Progenitor cell of endocrine pancreas (in vitro differentiated cells): ENCODE data around the gene TRMT11. TPM values are rescaled to one million over a fixed set of nuclear protein-coding genes. Genes with fewer than 3 reads are reported as not detected.

ENCODE experiments used
- DNase-seq: peaks from one replicate; pipeline ENCODE4 v3.0.0; 2021; ENCODE audit warnings: low spot score; ENCODE audit not compliant: unreplicated experiment
- H3K27ac Mint-ChIP-seq: 2 replicates; pipeline ENCODE4 v1.8.0; 2021; ENCODE audit warnings: mild to moderate bottlenecking, moderate library complexity, mixed read lengths
- H3K27me3 Mint-ChIP-seq: 2 replicates; pipeline ENCODE4 v1.8.0; 2021; ENCODE audit warnings: mixed read lengths
- H3K36me3 Mint-ChIP-seq: 2 replicates; pipeline ENCODE4 v1.8.0; 2022; ENCODE audit warnings: mixed read lengths; ENCODE audit not compliant: insufficient read depth
- H3K4me1 Mint-ChIP-seq: 2 replicates; pipeline ENCODE4 v1.8.0; 2021; ENCODE audit warnings: low read depth, mixed read lengths
- H3K4me3 Mint-ChIP-seq: 2 replicates; pipeline ENCODE4 v1.8.0; 2021; ENCODE audit warnings: low read depth, mild to moderate bottlenecking, moderate library complexity, mixed read lengths
- H3K9me3 Mint-ChIP-seq: 2 replicates; pipeline ENCODE4 v1.8.0; 2021; ENCODE audit warnings: low read depth, mixed read lengths
- CTCF ChIP-seq: fragments of 200-600 bp; sonication (generic); IDR thresholded peaks from one replicate; pipeline ENCODE4 v1.5.0; 2021; ENCODE audit warnings: antibody characterized with exemption, mild to moderate bottlenecking; ENCODE audit not compliant: unreplicated experiment
- total RNA-seq: library from RNA; stranded (reverse); gene quantifications from 2 replicates; pipeline ENCODE4 v1.2.1, GENCODE V29; 2021

TRMT11 gene
- total RNA-seq, 1 donor from 2014 or later, result 25.1 TPM

- peaks cover 5% of the 10 kb centered on the region for H3K36me3 Mint-ChIP-seq
- no peak for TF ChIP-seq CTCF
- no peak overlapping the region for H3K4me3 Mint-ChIP-seq
- H3K9me3 Mint-ChIP-seq, result no peaks in the 10 kb centered on the region
- peaks cover 6% of the 10 kb centered on the region for H3K4me1 Mint-ChIP-seq
- H3K27ac Mint-ChIP-seq, result no peak overlapping the region
- DNase-seq, result no peak
- H3K27me3 Mint-ChIP-seq, result no peaks in the 10 kb centered on the region
Observed at GRCh38 chr6:126076992-126077664, 90.8 kb downstream of the TRMT11 start.

GRCh38 chr6:126077810-126078776 is 91.8 kb downstream of the TRMT11 start:
- no peak for DNase-seq
- Mint-ChIP-seq H3K4me1 (peaks cover 6% of the 10 kb centered on the region), H3K4me3 (no peak overlapping the region), H3K36me3 (peaks cover 5% of the 10 kb centered on the region), H3K9me3 (no peaks in the 10 kb centered on the region), H3K27me3 (no peaks in the 10 kb centered on the region), H3K27ac (no peak overlapping the region)
- TF ChIP-seq CTCF, result no peak

- DNase-seq, result no peak
- no peak for TF ChIP-seq CTCF
- Mint-ChIP-seq H3K9me3 (peaks cover 9% of the 10 kb centered on the region), H3K27me3 (no peaks in the 10 kb centered on the region), H3K27ac (no peak overlapping the region), H3K36me3 (peaks cover 7% of the 10 kb centered on the region), H3K4me3 (no peak overlapping the region), H3K4me1 (peaks cover 19% of the 10 kb centered on the region)
Observed at GRCh38 chr6:126083875-126084274, 97.5 kb downstream of the TRMT11 start.

- Mint-ChIP-seq H3K27ac (no peak overlapping the region), H3K36me3 (peaks cover 8% of the 10 kb centered on the region), H3K4me3 (no peak overlapping the region), H3K9me3 (peaks cover 9% of the 10 kb centered on the region), H3K4me1 (peaks cover 19% of the 10 kb centered on the region), H3K27me3 (no peaks in the 10 kb centered on the region)
- no peak for TF ChIP-seq CTCF
- no peak for DNase-seq
Observed at GRCh38 chr6:126086560-126086959, 100.2 kb downstream of the TRMT11 start.

Other genes starting within 250 kb of the TRMT11 start
- gene HEY2, start 236.9 kb upstream of the TRMT11 start, total RNA-seq, result 1.4 and 2.3 TPM in 2 replicates
- gene NCOA7, start 195.6 kb upstream of the TRMT11 start, total RNA-seq, result 13.6 and 18.0 TPM in 2 replicates
- 20.7 and 20.9 TPM in 2 replicates for gene HINT3, start 29.8 kb upstream of the TRMT11 start, total RNA-seq